ENCODE data around the gene SGMS2. TPM values are rescaled to one million over a fixed set of nuclear protein-coding genes. Genes with fewer than 3 reads are reported as not detected.

SGMS2 gene
- 129 and 196 TPM in 2 replicates for total RNA-seq

GRCh38 chr4:107824350-107825071, at the start of gene SGMS2:
TSS of gene SGMS2 (plus strand) at chr4:107824932. CDS start at chr4:107895554, 70,622 bp downstream.

GRCh38 chr4:107930821-107931774, 106.4 kb downstream of the SGMS2 start, which contains the start of gene CYP2U1:
TSS of gene CYP2U1 (plus strand) at chr4:107931549. CDS start at chr4:107931644, 95 bp downstream.

Small RNA genes within 50 kb of the gene (small RNA-seq; reads per million reads assigned to genes)
- not detected for gene RNU6-733P

Other genes starting within 250 kb of the SGMS2 start
- 107 and 113 TPM in 2 replicates for gene PAPSS1, start 104.7 kb upstream of the SGMS2 start, total RNA-seq
- gene CYP2U1, start 106.6 kb downstream of the SGMS2 start, total RNA-seq, result 19.5 and 24.2 TPM in 2 replicates
- gene HADH, start 165.0 kb downstream of the SGMS2 start, total RNA-seq, result 11.1 and 11.4 TPM in 2 replicates